HG02588 (cell line): ENCODE measurements around the gene ZNF486.
"Not testable (repeated sequence)": the region's sequence is repeated elsewhere in the genome, so short reads cannot be mapped to it uniquely, and the experiment has no call there.

Experiments used
- ATAC-seq: cut with Tn5 transposase; IDR thresholded peaks from one replicate; pipeline ENCODE4 v1.9.1; 2021; ENCODE audit warnings: mild to moderate bottlenecking, moderate library complexity; ENCODE audit not compliant: unreplicated experiment

ZNF486 gene

DNA sequence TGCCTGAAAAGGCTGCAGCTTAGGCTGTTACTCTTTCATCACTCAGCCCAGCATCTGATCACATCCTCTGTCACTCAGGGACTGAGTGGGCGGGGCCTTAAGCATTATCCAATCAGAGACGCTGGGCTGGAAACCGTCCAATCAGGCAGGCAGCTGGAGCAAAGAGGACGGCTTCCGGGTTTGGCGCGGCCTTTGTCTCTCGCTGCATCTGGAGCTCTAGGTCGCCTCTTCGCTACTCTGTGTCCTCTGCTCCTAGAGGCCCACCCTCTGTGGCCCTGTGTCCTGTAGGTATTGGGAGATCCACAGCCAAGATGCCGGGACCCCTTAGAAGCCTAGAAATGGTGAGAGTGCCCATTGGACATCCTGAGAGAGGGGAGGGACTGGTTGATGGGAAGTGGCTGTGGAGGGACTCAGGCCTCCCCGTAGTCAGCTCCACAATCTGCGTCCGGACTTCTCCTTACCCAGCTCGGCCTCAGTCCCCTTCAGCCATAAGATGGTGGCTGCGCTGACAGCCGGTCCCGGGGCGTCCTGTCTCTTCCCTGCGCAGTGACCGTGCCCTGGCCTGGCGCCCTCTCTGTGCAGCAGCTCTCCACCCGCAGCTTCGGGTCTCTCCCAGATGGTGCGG, at the start of gene ZNF486:
Gene ZNF486, plus strand, starts transcription at position 195 of the 625 bp plus-strand sequence. Its CDS starts 117 bp downstream, at position 312.
- peak; percentile 81 for ATAC-seq

DNA sequence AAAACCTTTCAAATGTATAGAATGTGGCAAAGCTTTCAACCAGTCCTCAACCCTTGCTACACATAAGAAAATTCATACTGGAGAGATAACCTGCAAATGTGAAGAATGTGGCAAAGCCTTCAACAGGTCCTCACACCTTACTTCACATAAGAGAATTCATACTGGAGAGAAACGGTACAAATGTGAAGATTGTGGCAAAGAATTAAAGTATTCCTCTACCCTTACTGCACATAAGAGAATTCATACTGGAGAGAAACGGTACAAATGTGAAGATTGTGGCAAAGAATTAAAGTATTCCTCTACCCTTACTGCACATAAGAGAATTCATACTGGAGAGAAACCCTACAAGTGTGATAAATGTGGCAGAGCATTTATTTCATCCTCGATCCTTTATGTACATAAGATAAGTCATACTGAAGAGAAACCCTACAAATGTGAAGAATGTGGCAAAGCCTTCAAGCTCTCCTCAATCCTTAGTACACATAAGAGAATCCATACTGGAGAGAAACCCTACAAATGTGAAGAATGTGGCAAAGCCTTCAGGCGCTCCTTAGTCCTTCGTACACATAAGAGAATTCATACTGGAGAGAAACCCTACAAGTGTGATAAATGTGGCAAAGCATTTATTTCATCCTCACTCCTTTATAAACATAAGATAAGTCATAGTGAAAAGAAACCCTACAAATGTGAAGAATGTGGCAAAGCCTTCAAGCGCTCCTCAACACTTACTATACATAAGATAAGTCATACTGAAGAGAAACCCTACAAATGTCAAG, 48.8 kb upstream of the ZNF486 start:
- ATAC-seq: not testable (repeated sequence)

DNA sequence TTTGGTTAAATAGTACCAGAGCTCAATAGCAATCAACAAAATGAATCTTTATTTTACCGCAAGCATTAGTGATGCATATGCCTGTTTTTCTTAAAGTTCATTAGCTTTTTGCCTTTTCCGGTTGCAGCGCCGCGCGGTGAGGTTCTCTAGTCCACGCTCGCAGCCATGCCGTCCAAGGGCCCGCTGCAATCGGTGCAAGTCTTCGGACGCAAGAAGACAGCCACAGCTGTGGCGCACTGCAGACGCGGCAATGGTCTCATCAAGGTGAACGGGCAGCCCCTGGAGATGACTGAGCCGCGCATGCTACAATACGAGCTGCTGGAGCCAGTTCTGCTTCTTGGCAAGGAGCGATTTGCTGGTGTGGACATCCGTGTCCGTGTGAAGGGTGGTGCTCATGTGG, 42.1 kb upstream of the ZNF486 start:
- ATAC-seq: no peak

DNA sequence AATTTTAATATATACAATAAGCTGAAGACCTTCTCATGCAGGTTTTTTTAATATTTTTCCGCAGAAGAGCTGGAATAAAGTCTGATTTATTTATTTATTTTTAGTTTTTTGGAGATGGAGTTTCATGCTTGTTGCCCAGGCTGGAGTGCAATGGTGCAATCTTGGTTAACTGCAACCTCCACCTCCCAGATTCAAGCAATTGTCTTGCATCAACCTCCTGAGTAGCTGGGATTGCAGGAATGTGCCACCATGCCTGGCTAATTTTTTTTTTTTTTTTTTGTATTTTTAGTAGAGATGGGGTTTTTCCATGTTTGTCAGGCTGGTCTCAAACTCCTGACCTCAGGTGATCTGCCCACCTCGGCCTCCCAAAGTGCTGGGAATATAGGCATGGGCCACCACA, 34.1 kb upstream of the ZNF486 start:
- not testable (repeated sequence) for ATAC-seq

DNA sequence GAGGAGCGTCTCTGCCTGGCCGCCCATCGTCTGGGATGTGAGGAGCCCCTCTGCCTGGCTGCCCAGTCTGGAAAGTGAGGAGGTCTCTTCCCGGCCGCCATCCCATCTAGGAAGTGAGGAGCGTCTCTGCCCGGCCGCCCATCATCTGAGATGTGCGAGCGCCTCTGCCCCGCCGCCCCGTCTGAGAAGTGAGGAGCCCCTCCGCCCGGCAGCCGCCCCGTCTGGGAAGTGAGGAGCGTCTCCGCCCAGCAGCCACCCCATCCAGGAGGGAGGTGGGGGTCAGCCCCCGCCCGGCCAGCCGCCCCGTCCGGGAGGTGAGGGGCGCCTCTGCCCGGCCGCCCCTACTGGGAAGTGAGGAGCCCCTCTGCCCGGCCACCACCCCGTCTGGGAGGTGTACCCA, 29.3 kb upstream of the ZNF486 start:
- not testable (repeated sequence) for ATAC-seq

DNA sequence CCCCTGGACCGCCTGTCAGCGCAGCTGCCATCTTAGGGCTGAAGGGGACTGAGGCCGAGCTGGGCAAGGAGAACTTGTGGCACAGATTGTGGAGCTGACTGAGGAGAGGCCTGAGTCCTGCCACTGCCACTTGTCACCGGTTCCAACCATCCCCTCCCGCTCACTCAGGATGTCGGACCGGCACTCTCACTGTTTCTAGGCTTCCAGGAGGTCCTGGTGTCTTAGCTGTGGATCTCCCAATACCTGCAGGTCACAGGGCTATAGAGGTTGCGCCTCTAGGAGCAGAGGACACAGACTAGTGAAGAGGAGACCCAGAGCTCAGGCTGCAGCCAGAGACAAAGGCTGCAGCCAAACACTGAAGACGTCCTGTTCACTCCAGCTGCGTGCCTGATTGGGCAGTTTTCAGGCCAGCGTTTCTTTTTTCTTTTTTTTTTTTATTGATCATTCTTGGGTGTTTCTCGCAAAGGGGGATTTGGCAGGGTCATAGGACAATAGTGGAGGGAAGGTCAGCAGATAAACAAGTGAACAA, 15.3 kb upstream of the ZNF486 start:
- no peak for ATAC-seq

DNA sequence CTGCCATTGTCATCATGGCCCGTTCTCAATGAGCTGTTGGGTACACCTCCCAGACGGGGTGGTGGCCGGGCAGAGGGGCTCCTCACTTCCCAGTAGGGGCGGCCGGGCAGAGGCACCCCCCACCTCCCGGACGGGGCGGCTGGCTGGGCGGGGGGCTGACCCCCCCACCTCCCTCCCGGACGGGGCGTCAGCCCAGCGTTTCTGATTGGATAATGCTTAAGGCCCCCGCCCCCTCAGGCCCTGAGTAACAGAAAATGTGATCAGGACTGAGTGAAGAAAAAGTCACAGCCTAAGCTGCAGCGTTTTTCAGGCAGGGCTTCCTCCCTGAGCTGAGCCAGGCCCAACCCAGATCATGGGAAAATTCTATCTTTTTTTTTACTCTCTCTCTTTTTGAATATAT, 14.5 kb upstream of the ZNF486 start:
- not testable (repeated sequence) for ATAC-seq

DNA sequence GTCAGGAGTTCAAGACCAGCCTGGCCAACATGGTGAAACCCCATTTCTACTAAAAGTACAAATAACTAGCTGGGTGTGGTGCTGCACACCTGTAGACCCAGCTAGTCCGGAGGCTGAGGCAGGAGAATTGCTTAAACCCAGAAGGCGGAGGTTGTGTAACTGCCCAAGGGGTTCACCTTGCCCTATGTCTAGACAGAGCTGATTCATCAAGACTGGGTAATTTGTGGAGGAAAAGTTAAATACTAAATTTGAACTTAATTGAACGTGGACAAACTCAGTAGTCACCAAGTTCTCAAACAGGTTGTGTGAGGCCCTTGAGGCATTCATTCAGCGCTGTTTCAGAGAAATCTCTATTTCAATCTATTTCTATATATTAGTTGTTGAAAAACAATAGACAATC, 13.7 kb upstream of the ZNF486 start:
- ATAC-seq: no peak

DNA sequence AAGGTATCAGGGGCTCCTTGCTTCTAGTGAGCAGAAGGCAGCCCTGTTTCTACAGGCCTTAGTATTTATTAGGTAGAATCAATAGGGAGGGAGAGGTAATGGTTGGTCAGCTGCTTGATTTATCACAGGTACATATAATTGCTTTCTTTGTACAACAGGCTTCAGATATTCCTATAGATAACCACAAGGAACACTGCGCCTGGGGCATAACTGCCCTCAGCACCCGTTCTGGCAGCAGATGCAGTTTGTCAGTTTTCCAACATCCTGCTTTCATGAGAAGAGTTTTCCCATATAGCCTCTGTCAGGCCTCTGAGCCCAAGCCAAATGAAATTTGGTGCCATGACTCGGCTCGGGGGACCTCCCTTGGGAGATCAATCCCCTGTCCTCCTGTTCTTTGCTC, 12.4 kb upstream of the ZNF486 start:
- no peak for ATAC-seq

DNA sequence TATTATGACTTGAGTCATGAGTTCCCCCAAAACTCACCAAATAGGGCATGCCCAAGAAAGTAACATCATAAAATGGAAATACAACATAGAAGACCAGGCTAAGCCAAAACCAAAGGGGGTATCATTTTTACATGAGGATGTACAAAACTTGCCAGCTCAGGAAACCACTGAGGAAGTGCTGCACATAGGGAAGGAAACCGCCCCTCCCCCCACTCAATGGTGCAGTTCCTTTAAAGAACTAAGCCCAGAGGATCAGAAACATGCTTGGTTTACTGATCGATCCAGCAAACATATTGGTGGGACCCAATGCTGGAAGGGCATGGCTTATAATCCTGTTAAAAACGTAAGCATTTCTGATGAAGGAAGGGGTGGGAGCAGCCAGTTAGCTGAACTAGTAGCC, 4.2 kb upstream of the ZNF486 start:
- no peak for ATAC-seq

DNA sequence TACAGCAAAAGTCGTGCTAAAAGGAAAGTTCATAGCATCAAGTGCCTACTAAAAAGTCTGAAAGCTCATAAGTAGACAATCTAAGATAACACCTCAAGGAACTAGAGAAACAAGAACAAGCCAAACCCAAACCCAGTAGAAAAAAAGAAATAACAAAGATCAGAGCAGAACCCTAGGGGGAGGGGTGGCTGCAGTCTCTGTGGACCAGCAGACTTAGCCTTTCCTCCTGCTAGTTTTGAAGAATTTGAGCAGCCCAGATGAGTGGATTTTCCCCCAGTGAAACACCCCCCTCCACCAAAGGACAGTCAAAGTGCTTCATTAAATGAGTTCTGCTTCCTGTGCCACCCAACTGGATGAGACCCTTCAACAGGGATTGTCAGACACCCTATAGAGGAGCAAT, 2.6 kb upstream of the ZNF486 start:
- ATAC-seq: no peak

DNA sequence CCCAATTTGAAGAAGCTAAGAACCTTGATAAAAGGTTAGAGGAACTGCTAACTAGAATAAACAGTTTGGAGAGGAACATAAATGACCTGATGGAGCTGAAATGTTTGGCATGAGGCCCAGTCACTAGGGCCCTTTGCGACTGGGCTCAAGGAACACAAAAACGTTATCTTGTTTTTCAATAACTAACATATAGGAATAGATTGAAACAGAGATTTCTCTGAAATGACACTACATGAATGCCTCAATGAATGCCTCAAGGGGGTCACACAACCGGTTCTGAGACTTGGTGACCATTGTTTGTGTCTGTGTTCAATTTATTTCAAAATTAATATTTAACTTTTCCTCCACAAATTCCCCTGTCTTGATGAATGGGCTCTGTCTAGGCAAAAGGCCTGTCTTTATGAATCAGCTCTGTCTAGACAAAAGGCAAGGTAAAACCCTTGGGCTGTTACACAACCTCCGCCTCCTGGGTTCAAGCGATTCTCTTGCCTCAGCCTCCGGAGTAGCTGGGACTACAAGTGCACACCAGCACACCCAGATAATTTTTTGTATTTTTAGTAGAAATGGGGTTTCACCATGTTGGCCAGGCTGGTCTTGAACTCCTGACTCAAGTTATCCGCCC, 932 bp upstream of the ZNF486 start:
- no peak for ATAC-seq

DNA sequence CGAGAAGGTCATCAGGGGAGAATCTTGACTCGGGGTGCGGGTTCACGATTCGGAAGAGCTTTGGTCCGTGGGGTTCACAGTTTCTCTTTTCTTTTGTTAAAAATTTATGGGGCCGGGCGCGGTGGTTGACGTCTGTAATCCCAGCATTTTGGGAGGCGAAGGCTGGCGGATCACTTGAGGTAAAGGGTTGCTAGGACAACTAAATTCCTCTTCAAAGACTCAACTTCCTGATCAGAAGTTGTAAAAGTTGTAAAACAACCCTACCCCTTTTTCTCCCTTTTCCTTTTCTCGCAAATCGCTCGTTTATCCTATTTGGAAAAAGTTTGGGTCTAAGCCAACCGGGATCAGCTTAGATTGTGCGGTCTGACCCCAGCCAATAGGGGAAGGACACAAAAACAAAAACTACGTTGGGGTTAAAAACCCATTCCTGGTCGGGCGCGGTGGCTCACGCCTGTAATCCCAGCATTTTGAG, 673 bp downstream of the ZNF486 start:
- no peak for ATAC-seq

DNA sequence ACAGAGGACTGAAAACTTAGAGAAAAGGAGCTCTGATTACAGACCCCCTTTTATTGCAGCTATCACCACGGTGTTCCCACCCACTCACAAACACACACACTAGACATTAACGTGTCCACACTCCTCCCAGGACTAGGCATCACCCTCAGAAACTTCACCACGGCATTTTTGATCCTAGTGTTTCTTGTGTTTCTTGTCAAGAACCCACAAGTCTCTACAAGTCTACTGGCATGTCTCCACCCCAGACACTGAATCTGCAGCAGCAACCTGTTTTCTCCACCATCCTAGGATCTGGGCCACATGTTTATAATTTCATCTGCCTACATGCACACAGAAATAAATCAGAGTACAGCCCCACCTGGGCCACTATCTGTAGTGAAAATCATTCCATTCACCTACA, 4.3 kb downstream of the ZNF486 start:
- ATAC-seq: no peak

DNA sequence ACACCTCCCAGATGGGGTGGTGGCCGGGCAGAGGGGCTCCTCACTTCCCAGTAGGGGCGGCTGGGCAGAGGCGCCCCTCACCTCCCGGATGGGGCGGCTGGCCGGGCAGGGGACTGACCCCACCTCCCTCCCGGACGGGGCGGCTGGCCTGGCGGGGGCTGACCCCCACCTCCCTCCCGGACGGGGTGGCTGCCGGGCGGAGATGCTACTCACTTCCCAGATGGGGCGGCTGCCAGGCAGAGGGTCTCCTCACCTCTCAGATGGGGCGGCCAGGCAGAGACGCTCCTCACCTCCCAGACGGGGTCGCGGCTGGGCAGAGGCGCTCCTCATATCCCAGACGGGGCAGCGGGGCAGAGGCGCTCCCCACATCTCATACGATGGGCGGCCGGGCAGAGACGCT, 8.8 kb downstream of the ZNF486 start:
- not testable (repeated sequence) for ATAC-seq

DNA sequence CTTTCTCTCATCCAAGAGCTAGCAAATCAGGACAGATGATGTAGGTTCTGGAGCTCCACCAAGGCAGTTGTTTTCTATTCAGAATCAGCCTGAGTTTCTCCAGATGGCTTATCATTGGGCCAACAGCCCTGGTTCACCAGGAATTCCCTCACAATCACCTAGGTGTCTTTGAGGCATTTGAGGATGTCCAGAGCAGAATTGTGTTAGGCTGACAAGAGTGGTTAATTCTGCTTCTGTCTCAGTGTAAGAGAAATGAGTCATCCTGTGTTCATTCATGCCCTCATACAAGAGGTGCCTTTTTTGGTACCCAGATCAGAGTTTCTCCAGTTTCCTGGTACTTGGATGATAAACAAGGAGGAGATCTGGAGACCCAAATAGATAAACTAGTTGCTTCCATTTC, 12.9 kb downstream of the ZNF486 start:
- not testable (repeated sequence) for ATAC-seq

DNA sequence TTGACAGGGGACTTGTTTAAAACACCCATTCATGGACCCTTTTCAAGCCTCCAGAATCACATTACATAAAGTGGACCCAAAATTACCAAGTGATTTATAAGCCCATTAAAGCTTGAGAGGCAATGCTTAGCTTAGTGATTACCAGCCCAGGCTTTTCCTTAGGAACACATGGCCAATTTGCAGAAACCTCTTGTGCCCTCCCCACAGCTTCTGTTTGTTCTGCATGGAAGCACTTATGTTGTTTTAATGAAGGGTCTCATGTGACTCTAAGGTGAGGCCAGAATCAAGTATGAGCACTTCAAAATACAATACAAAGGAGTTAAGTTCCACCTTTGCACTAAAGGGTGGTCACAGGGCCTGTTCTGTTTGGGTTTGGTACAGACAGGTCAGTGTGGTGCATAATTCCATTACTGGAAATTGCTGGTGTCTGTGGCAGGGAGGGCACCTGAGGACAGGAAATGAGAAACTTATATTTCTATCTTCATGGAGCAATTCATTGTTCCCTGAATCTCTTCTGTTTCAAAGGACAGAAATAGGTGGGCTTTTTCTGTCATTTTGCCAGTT, 15.3 kb downstream of the ZNF486 start:
- no peak for ATAC-seq

DNA sequence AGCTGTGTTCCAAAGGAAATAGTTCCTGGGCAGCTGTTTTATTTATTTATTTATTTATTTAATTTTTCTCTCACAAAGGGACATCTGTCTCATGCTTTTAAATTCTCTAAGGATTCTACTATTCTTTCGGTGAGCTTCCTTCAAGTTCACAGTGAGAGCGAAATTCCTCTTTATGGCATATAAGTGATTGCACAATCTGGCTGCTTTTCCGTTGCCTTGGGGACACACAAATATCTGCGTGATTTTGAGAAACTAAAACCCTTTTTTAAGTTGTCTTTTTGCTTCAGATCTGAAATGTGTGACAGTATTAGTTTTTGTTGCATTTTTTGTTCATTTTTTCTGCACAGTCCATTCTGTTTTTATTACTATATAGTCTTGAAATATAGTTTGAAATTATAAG, 19.2 kb downstream of the ZNF486 start:
- no peak for ATAC-seq

DNA sequence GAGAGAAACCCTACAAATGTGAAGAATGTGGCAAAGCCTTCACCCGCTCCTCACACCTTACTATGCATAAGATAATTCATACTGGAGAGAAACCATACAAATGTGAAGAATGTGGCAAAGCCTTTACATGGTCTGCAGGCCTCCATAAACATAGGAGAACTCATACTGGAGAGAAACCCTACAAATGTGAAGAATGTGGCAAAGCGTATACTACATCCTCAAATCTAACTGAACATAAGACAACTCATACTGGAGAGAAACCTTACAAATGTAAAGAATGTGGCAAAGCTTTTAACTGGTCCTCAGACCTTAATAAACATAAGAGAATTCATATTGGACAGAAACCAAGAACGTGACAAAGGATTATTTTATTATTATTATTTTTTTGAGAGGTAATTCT, 30.7 kb downstream of the ZNF486 start:
- ATAC-seq: no peak

DNA sequence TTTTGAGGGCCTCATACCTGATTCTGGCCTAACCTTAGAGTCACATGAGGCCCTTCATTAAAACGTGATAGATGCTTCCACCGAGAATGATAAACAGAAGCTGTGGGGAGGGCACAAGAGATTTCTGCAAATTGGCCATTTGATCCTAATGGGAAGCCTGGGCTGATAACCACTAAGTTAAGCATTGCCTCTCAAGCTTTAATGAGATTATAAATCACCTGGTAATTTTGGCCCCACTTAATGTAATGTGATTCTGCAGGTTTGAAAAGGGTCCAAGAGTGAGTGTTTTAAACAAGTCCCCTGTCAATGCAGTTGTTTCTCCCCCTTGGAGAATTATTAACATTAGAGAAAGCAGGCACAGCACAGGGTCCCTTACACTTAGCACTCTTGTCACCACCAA, 42.0 kb downstream of the ZNF486 start:
- ATAC-seq: no peak

DNA sequence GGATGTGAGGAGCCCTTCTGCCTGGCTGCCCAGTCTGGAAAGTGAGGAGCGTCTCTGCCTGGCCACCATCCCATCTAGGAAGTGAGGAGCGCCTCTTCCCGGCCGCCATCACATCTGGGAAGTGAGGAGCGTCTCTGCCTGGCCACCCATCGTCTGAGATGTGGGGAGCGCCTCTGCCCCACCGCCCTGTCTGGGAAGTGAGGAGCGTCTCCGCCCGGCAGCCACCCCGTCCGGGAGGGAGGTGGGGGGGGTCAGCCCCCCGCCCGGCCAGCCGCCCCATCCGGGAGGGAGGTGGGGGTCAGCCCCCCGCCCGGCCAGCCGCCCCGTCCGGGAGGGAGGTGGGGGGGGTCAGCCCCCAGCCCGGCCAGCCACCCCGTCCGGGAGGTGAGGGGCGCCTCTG, 47.4 kb downstream of the ZNF486 start:
- not testable (repeated sequence) for ATAC-seq
